HepG2 (cell line): ENCODE results near the gene BIK. TPM values are rescaled to one million over a fixed set of nuclear protein-coding genes. Genes with fewer than 3 reads are reported as not detected.

ENCODE experiments used
- GATAD2A ChIP-seq: IDR thresholded peaks from 2 replicates; pipeline ENCODE4 v1.6.1; 2016
- HDAC1 ChIP-seq: sonication (generic); formaldehyde crosslinking; IDR thresholded peaks from 2 replicates; pipeline ENCODE4 v1.5.1; 2020; ENCODE audit warnings: mild to moderate bottlenecking, missing genetic modification reagents
- HNF4A ChIP-seq: sonication (generic); formaldehyde crosslinking; IDR thresholded peaks from 2 replicates; pipeline ENCODE4 v1.4.0; 2020; ENCODE audit warnings: missing genetic modification reagents
- HNRNPH1 ChIP-seq: fragments of 200-400 bp; formaldehyde crosslinking; optimal IDR thresholded peaks from 2 replicates; pipeline ENCODE3; 2017; ENCODE audit warnings: mild to moderate bottlenecking, low read depth, low read length
- MLX ChIP-seq: IDR thresholded peaks from 2 replicates; pipeline ENCODE4 v1.6.1; 2016
- MTF2 ChIP-seq: sonication (generic); formaldehyde crosslinking; IDR thresholded peaks from 2 replicates; pipeline ENCODE4 v1.5.0; 2020; ENCODE audit warnings: missing genetic modification reagents, borderline replicate concordance
- NR2F6 ChIP-seq, 2 experiments: IDR thresholded peaks; 2 replicates each; pipeline ENCODE4 v1.6.1; 2016; ENCODE audit warnings: antibody characterized with exemption in 1 of 2, mild to moderate bottlenecking in 1 of 2
- PLRG1 ChIP-seq: fragments of 450-650 bp; conservative IDR thresholded peaks from 2 replicates; pipeline ENCODE4 v1.6.1; 2016
- PLSCR1 ChIP-seq: sonication (generic); formaldehyde crosslinking; IDR thresholded peaks from 2 replicates; pipeline ENCODE4 v1.5.0; 2020; ENCODE audit warnings: missing genetic modification reagents, mild to moderate bottlenecking, borderline replicate concordance
- PRDM15 ChIP-seq: sonication (generic); formaldehyde crosslinking; IDR thresholded peaks from 2 replicates; pipeline ENCODE4 v1.4.0; 2020; ENCODE audit warnings: missing genetic modification reagents
- REL ChIP-seq: sonication (generic); formaldehyde crosslinking; conservative IDR thresholded peaks from 2 replicates; pipeline ENCODE4 v1.8.0; 2022; ENCODE audit warnings: mild to moderate bottlenecking, missing genetic modification reagents, moderate library complexity
- SMAD1 ChIP-seq: sonication (generic); formaldehyde crosslinking; IDR thresholded peaks from 2 replicates; pipeline ENCODE4 v1.4.0; 2020; ENCODE audit warnings: missing genetic modification reagents, low read depth, mild to moderate bottlenecking, borderline replicate concordance
- SRSF1 ChIP-seq: fragments of 200-400 bp; formaldehyde crosslinking; optimal IDR thresholded peaks from 2 replicates; pipeline ENCODE3; 2017; ENCODE audit warnings: mild to moderate bottlenecking, low read depth, low read length, moderate library complexity
- ZBTB46 ChIP-seq: sonication (generic); formaldehyde crosslinking; IDR thresholded peaks from 2 replicates; pipeline ENCODE4 v1.4.0; 2020; ENCODE audit warnings: mild to moderate bottlenecking, missing genetic modification reagents, borderline replicate concordance
- ZC3H13 ChIP-seq: sonication (generic); formaldehyde crosslinking; IDR thresholded peaks from 2 replicates; pipeline ENCODE4 v1.8.1; 2023; ENCODE audit warnings: mild to moderate bottlenecking, missing genetic modification reagents, moderate library complexity
- ZMYM3 ChIP-seq: sonication (generic); formaldehyde crosslinking; IDR thresholded peaks from 2 replicates; pipeline ENCODE4 v1.5.1; 2020; ENCODE audit warnings: mild to moderate bottlenecking, missing genetic modification reagents
- ZNF333 ChIP-seq: sonication (generic); formaldehyde crosslinking; IDR thresholded peaks from 2 replicates; pipeline ENCODE4 v1.4.0; 2020; ENCODE audit warnings: mild to moderate bottlenecking, missing genetic modification reagents, borderline replicate concordance
- ZNF777 ChIP-seq: sonication (generic); formaldehyde crosslinking; IDR thresholded peaks from 2 replicates; pipeline ENCODE4 v1.4.0; 2020; ENCODE audit warnings: missing genetic modification reagents
- ZSCAN31 ChIP-seq: sonication (generic); formaldehyde crosslinking; IDR thresholded peaks from 2 replicates; pipeline ENCODE4 v1.5.0; 2020; ENCODE audit warnings: low read depth, mild to moderate bottlenecking, missing genetic modification reagents
- polyA plus RNA-seq, 8 experiments: library from polyadenylated mRNA; depleted of rRNA in 3 of 8; stranded (reverse) in 7 of 8; unstranded in 1 of 8; fragments of >200 nt; fragmentation: Illumina TruSeq in 4 of 8; extraction: Trizol in 4 of 8; gene quantifications; 2 replicates each; pipeline versions ENCODE4 v1.2.1 to v1.2.3, GENCODE V29; 2011 to 2016; ENCODE audit warnings: low read depth in 4 of 8, missing spikeins in 1 of 8, mixed read lengths in 1 of 8; ENCODE audit not compliant: insufficient read depth in 1 of 8
- total RNA-seq, 5 experiments: library from RNA; depleted of rRNA; stranded (reverse); fragments of >200 nt; fragmentation: Illumina TruSeq; extraction: Trizol; gene quantifications; 2 replicates each; pipeline ENCODE4 v1.2.3, GENCODE V29; 2016; ENCODE audit warnings: low read depth in 1 of 5
- TF ChIP-seq, protein P1 (sequence below): sonication (generic); formaldehyde crosslinking; IDR thresholded peaks from 2 replicates; pipeline ENCODE4 v1.5.1; 2020; ENCODE audit warnings: mild to moderate bottlenecking, missing genetic modification reagents

Gene BIK
- total and polyA plus RNA-seq, 2 of the 13 experiments (the other 11 are each of a cell fraction or from before 2014, with no cell fraction given) = 0.54 to 0.80 TPM

DNA sequence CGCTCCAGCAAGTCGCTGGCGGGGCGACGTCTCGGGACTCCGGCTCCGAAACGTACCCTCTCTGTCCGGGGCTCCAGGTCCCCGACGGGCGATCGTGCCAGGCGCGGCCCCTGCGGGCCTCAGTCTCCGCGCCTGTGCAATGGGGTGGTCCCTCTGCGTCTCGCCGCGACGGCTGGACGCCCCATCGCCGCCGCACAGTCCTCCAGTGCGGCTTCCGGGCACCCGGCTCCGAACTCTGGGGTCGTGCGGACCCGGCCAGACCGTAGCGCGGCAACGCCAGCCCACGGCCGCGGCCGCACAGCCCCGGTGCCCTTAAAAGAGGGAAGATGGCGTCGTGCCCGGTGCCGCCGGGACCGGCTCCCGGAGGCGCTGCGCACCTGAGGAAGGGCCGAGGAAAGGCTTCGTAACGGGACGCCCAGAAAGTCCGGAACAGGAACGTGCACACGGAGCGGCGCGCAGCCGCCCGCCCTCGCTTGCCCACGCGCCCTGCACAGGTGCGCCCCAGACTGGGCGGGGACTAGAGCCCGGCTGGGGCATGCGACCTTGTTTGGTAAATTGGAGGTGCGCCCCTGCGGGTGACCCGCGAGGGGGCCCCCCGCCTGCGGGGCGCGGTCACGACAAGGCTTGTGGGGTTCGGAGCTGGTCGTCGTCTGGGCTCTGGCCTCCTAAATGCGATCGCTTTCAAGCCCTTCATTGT, 525 bp downstream of the BIK start (continued):
- TF ChIP-seq, protein P1, sequence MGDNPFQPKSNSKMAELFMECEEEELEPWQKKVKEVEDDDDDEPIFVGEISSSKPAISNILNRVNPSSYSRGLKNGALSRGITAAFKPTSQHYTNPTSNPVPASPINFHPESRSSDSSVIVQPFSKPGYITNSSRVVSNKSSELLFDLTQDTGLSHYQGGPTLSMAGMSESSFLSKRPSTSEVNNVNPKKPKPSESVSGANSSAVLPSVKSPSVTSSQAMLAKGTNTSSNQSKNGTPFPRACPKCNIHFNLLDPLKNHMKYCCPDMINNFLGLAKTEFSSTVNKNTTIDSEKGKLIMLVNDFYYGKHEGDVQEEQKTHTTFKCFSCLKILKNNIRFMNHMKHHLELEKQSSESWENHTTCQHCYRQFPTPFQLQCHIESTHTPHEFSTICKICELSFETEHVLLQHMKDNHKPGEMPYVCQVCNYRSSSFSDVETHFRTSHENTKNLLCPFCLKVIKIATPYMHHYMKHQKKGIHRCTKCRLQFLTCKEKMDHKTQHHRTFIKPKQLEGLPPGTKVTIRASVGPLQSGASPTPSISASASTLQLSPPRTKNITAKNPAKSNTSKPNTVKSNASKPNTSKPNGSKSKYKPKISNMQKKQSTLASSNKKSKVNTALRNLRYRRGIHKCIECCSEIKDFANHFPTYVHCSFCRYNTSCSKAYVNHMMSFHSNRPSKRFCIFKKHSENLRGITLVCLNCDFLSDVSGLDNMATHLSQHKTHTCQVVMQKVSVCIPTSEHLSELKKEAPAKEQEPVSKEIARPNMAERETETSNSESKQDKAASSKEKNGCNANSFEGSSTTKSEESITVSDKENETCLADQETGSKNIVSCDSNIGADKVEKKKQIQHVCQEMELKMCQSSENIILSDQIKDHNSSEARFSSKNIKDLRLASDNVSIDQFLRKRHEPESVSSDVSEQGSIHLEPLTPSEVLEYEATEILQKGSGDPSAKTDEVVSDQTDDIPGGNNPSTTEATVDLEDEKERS = no peak
- 0 out of 2 replicates have a peak, but pooled peaks have one; percentile 35 for TF ChIP-seq SMAD1 (CRISPR knock-in tag)
- peak; percentile 81 for TF ChIP-seq ZMYM3 (CRISPR knock-in tag)
- TF ChIP-seq SRSF1 = no peak
- peak; percentile 5; the same call in 1 of the 2 replicates for TF ChIP-seq HDAC1
- peak; percentile 77; the same call in 1 of the 2 replicates for TF ChIP-seq MTF2 (CRISPR knock-in tag)
- TF ChIP-seq REL = no peak
- no peak for TF ChIP-seq HNRNPH1
- TF ChIP-seq ZNF777 (CRISPR knock-in tag) = peak; percentile 88
- no peak for TF ChIP-seq HNF4A
- no peak for TF ChIP-seq ZC3H13 (CRISPR knock-in tag)
- no peak for TF ChIP-seq MLX (CRISPR knock-in tag)
- TF ChIP-seq PRDM15 (CRISPR knock-in tag) = peak; percentile 97
- 0 out of 2 replicates have a peak, but pooled peaks have one; percentile 24 for TF ChIP-seq ZNF333 (CRISPR knock-in tag)
- TF ChIP-seq GATAD2A (CRISPR knock-in tag) = no peak
- TF ChIP-seq PLSCR1 (CRISPR knock-in tag) = no peak
- TF ChIP-seq NR2F6 (IDR thresholded peaks at IDR 0.05) = no peak
- no peak for TF ChIP-seq NR2F6 (CRISPR knock-in tag; IDR thresholded peaks at IDR 0.05)
- TF ChIP-seq PLRG1 = no peak
- TF ChIP-seq ZSCAN31 (CRISPR knock-in tag) = no peak
- no peak for TF ChIP-seq ZBTB46 (CRISPR knock-in tag)
